Measurements from ENCODE around the gene PRPF40B.
"Not testable (repeated sequence)": the region's sequence is repeated elsewhere in the genome, so short reads cannot be mapped to it uniquely, and the experiment has no call there.

Gene PRPF40B

GRCh38 chr12:49609059-49609874 lies 14.1 kb upstream of the PRPF40B start:
- DNase-seq (ENCODE audit: low read depth) = no peak

DNA sequence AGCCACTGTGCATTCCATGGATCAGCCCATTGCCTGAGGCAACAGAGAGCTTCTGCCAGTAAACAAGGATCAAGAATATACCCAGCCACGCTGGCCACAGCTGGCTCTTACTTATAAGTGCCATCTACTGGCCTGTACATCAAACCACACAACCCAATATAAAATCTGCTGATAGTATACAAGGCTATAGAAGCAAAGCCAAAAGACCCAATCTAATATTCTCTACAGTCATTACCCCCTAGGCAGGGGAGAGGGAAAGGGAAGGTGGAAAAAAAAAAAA lies 13.5 kb upstream of the PRPF40B start:
- peak; percentile 76 for DNase-seq (ENCODE audit: low read depth)

- DNase-seq (ENCODE audit: low read depth) = not testable (repeated sequence)
These were observed 12.6 kb upstream of the PRPF40B start for GRCh38 chr12:49610785-49611184.

GRCh38 chr12:49612210-49612609 lies 11.2 kb upstream of the PRPF40B start:
- DNase-seq (ENCODE audit: low read depth) = no peak

- DNase-seq (ENCODE audit: low read depth) = peak; percentile 94
These were observed 7.6 kb upstream of the PRPF40B start for GRCh38 chr12:49615725-49616124.

DNA sequence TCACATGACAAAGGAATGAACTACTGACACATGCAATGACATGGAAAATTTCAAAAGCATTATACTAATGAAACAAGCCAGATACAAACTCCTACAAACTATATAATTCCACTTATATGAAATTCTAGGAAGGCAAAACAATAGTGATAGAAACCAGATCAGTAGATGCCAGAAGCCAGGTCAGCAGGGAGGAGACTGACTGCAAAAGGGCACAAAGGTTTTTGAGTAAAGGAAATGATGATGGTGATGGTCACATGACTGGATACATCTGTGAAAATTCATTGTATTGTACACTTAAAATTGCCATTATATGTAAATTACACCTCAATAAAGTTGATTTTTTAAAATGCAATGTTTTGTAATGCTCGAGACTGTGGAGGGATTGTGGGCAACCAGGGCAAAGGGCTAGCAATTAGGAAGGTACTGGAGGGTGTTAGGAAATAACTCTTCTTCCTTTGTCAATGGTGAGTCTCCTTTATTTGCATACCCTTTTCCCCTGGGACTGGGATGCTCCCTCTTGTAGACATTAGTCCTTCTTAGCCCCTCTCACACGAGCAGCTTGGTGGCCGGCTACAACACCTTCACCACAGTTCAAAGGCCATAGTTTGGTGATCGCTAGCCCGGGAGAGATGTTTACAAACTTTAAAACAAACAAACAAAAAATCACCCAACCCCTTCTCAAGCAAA lies 6.7 kb upstream of the PRPF40B start:
- no peak for DNase-seq (ENCODE audit: low read depth)

- DNase-seq (ENCODE audit: low read depth) = no peak
These were observed 4.8 kb upstream of the PRPF40B start for GRCh38 chr12:49618576-49618975.

DNA sequence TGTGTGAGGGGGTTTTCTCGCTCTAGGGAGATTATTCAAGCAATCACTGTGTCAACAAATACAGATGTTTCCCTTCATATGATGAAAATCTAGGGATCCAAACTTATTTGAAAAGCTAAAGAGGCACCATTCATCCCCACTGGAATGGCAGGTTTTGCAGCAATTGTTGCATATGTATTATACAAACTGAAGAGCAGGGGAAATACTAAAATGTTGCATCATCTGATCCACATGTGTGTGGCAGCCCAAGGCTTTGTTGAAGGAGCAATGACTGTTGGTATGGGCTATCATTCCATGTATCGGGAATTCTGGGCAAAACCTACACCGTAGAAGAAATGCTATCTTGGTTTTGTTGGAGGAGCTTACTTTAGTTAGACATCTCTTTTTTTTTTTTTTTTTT lies 4.1 kb upstream of the PRPF40B start:
- no peak for DNase-seq (ENCODE audit: low read depth)

DNA sequence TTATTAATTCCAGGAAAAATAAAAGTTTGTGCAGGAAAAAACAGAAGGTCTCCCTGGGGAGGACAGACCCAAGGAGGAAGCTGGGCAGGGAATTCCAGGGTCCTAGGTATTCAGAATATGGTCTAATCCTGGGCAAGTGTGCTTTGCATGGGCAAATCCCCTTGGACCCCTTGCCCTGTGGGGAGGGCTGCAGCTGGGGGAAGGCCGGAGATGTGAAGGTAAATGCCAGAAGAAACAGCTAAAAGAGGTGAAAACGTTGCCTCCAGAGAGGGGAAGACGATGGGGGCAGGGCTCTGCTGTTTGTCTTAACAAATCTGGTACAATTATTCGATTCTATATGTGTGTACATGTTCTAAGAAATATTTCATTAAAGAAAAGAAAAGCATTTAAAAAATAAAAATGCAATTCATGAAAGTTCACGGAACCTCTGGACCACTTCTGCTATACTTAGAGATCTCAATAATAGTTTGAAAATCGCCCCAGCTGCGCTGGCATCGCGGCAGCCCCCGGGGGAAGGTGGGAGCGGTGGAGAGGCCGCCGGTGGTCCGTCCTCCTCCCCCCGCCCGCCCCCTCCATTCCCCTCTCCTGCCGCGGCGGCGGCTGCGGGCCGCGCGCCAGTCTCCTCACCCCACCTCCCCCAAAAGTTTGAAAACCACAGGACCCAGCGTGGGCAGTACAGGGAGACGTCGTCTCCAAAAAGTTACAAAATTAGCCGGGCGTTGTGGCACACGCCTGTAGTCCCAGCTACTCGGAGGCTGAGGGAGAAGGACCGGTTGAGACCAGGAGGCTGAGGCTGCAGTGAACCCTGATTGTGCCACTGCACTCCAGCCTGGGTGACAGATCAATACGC lies 1.5 kb upstream of the PRPF40B start:
- no peak for DNase-seq (ENCODE audit: low read depth)

GRCh38 chr12:49622501-49623141 lies 740 bp upstream of the PRPF40B start:
- peak; percentile 64 for DNase-seq (ENCODE audit: low read depth)

DNA sequence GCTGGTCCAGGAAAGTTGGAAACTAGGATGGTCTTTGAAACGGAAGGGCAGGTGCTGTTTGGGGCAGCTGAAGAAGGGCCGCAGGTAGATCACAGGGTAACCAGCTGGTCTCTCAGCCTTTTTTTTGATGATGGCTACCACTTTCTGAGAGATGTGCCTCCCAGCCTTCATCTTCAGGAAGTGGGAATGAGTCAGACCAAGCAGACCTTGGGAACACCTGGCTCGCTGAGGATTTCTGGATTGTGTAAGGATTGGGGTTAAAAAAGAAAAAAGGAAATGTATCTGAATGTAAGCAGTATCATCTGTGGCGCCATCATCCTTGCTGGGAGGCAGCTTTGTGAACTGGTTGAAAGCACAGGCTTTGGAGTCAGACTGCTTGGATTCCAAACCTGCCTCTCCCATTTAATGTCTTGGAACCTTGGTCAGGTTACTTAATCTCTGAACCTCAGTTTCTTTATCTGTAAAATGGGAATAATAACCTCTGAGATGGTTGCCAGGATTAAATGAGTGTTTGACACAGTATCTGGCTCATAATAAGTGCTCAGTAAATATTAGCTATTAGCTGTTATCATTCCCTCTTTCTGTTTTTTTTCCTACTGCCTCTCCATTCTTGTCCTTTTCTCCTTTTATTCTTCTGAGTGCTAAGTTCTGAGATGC lies 1.7 kb downstream of the PRPF40B start:
- DNase-seq (ENCODE audit: low read depth) = peak; percentile 73

- peak; percentile 51 for DNase-seq (ENCODE audit: low read depth)
These were observed 2.9 kb downstream of the PRPF40B start for GRCh38 chr12:49626169-49626835.

DNA sequence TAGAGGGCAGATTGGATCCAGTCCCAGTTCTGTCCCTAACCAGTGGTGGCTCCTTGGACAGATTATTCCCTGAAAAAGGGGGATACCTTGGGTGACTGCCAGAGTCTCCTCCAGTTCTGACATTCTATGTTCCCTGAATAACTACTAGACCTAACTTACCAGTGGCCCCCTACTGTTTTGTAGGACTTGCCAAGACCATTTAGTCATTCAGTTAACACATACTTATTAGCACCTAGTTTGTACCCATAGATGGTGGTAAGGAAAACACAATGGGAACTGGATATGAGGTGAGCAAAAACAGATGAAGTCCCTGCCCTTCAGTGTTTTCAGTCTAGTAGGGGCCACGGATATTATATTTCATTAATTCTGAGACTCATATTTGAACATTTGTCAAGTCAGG lies 3.5 kb downstream of the PRPF40B start:
- DNase-seq (ENCODE audit: low read depth) = no peak

- DNase-seq (ENCODE audit: low read depth) = peak; percentile 69
These were observed 4.5 kb downstream of the PRPF40B start for GRCh38 chr12:49627752-49628360.

- no peak for DNase-seq (ENCODE audit: low read depth)
These were observed 8.1 kb downstream of the PRPF40B start for GRCh38 chr12:49631336-49631907.

- DNase-seq (ENCODE audit: low read depth) = no peak
These were observed 9.0 kb downstream of the PRPF40B start for GRCh38 chr12:49632401-49632800.

DNA sequence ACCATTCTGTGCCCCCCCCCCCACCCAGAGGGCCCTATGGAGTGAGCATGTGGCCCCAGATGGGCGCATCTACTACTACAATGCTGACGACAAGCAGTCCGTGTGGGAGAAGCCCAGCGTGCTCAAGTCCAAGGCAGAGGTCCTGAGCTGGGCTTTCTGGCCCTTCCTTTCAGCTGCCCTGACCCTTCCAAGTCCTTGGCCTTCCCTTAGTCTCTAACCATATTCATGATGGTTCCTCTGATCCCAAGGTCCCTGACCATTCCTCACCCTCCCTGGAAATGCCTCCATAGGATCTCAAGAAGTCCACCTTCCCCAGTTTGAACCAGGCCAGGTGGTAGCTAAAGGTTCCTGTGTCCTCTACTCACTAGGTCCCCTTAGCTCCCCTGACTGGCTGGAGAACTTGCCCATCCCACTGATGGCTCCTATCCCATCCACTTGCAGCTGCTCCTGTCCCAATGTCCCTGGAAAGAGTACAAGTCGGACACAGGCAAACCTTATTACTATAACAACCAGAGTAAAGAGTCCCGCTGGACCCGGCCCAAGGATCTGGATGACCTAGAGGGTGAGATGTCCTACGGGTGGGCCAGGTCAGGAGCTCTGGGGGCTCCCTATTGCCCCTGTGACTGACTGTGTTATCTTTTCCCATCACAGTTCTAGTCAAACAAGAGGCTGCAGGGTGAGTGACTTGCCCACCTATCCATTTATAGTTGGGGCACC lies 9.8 kb downstream of the PRPF40B start:
- no peak for DNase-seq (ENCODE audit: low read depth)

- DNase-seq (ENCODE audit: low read depth) = no peak
These were observed 10.5 kb downstream of the PRPF40B start for GRCh38 chr12:49633703-49634345.

DNA sequence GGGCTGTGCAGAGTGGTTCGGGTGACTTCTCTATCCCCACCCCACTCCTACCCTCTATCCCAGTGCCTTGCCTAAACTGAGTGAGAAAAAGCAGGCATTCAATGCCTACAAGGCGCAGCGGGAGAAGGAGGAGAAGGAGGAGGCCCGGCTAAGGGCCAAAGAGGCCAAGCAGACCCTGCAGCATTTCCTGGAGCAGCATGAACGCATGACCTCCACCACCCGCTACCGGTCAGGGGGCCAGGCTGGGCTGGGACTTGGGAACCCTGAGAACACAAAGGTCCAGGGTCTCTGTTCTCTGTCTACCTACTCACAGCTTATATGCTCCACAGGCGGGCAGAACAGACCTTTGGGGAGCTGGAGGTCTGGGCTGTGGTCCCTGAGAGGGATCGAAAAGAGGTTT lies 11.7 kb downstream of the PRPF40B start:
- no peak for DNase-seq (ENCODE audit: low read depth)

Data from ELR (cell line).